Amygdala (tissue), 56 donors: ENCODE data around the gene MAP4K3.

Source experiments
- DNase-seq, 56 donors: peaks; one replicate each; lab custom pipeline; 2025; lab: John Stamatoyannopoulos, UW

Gene MAP4K3

GRCh38 chr2:39447266-39448168 is 10.4 kb upstream of the MAP4K3 start:
- no peak for DNase-seq

DNA sequence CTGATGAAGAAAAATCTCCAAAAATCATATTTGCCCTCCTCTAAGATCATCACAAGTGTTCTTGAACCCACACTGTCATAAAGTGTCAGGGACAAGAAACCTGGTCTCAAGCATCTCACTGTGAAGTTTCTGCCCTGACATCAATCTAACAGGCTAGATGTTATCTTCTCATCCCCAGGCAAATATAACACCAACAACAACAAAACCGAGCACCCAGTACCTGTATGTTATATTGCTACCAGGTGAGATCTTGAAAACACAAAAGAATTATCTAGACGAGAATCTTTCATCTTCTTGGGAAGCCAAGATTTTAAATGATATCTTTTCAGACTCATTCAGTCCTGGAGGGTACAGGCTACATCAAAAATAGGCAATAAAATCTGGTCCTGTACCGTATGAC is 8.8 kb upstream of the MAP4K3 start:
- no peak for DNase-seq

GRCh38 chr2:39443009-39443408 is 5.9 kb upstream of the MAP4K3 start:
- DNase-seq = no peak

DNA sequence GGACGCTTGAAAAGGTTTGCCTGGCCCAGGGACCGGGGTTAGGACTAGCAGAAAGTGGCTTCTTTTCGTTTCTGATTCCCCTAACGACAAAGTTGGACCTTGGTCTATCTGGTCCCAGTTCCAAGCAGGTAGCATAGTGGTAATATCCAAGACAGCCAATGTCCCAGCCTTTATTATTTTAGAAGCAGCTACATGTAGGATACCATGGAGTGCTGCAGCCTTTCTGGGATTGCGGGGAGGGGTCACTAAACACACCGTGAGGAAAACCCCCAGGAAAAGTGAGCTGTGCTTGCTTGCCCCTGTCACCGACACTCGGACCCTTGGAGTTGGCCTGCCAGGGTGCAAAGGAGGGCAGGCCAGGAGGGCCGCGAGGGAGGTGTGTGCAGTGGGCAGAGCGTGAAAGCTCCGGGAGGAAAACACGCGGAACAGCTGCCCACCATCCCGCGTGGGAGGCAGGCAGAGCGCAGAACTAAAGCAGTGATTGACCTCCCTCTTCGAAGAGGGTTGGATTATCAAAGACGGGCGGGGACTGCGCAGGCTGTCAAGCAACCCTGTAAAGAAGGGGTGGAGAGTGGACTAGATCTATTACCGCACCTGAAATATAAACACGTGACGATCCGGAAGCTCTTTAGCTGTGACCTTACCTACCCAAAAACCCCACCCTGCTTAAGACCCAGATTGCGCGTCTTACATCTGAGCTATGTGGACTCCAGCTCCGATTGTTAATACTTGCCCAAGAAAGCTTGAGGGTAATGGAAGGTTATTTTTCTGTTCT is 624 bp upstream of the MAP4K3 start:
- peak in 28 of 56 donors; percentile 7 to 73 (median 28) for DNase-seq

GRCh38 chr2:39435741-39436591 is 1.1 kb downstream of the MAP4K3 start:
- DNase-seq = peak in 11 of 56 donors; percentile 20 to 64 (median 47)

DNA sequence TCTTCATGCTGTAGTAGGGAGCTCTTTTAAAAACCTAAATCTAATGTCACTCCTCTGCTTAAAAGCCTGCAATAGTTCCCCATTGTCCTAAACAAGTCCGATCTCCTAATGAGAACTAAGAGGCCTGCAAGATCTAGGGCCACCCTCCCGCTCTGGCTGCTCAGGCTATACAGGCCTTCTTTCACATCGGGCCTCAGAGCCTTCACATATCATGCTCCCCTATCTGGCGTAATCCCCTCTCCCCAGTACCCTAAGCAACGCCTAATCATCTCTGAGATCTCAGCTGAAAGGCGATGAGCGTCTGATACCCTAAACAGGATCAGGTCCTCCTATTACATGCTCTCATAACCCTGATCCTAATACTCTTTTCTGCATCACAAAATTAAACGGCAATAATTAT is 1.9 kb downstream of the MAP4K3 start:
- peak in 22 of 56 donors; percentile 2 to 36 (median 9) for DNase-seq

DNA sequence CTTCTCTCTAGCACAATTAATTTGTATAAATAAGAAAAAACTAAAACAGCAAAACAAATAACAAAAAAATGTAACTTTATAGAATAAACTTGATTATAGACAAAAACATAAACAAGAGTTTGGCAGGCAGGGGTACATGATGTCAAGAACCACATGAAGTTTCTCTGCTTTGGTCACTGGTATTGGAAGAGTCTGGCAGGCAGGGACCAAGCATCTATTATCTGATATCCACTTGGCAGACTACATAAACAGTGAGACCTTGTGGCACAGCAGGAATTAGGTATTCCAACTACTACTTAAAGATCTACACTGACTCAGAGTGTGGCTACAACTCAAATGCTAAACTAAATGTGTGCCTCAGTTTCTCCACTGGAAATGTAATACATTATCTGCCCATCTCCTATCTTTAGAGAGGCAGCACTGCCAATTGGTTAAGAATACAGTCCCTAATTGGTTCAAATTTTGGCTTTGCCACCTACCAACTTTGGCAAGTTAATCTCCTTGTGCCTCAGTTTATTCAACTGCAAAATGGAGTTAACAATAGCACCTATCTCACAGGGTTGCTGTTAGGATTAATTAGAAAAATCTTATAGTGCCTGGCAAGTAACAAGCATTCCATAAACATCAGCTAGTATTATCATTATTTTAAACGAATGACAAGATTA is 2.7 kb downstream of the MAP4K3 start:
- DNase-seq = no peak

GRCh38 chr2:39433586-39434195 is 3.4 kb downstream of the MAP4K3 start:
- no peak for DNase-seq

DNA sequence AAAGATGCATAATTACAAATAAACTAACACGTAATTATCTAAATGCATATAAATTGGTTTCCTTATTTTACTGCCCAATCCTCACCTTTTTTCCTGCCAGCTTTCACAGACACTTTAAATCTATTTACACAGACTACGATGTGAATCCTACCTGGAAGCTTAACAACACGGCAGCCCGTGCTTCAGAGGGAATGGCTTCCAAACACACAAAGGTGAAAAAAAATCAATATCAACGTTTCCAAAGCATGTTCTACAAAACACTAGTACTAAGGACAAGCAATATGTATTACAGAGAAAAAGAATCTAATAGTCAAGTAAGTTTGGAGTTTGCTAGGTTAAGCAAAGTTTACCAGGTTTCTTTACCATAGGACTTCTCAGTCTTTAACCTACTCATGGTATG is 4.4 kb downstream of the MAP4K3 start:
- DNase-seq = no peak

GRCh38 chr2:39431592-39432316 is 5.3 kb downstream of the MAP4K3 start:
- no peak for DNase-seq

GRCh38 chr2:39429746-39430145 is 7.3 kb downstream of the MAP4K3 start:
- no peak for DNase-seq

- no peak for DNase-seq
These were observed 12.1 kb downstream of the MAP4K3 start for GRCh38 chr2:39424951-39425350.

- DNase-seq = no peak
These were observed 14.4 kb downstream of the MAP4K3 start for GRCh38 chr2:39422700-39423099.

GRCh38 chr2:39421354-39421753 is 15.7 kb downstream of the MAP4K3 start:
- DNase-seq = no peak

- no peak for DNase-seq
These were observed 17.5 kb downstream of the MAP4K3 start for GRCh38 chr2:39419282-39420223.

DNA sequence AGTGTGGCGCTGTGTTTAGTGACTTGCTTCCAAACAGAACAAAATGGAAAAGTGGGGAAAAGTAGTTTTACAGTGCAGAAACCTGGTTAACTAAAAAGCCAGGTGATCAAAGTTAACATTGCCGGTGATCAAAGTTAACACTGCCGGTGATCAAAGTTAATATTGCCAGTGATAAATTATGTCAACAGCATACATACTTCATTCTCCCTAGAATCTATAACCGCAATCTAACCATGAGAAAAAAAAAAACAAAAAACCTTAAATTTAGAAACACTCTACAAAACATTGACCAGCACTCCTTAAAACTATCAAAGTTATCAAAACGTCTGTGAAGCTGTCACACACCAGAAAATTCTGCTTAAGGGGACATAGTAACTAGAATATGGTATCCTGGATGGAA is 18.6 kb downstream of the MAP4K3 start:
- no peak for DNase-seq

- no peak for DNase-seq
These were observed 20.9 kb downstream of the MAP4K3 start for GRCh38 chr2:39416140-39416539.
